Panc1 (cell line): Measurements from ENCODE around the gene NR2C1.

Experiments
- CTCF ChIP-seq: fragments of 450-650 bp; IDR thresholded peaks from 2 replicates; pipeline ENCODE4 v1.5.1; 2017; ENCODE audit warnings: mild to moderate bottlenecking
- POLR2AphosphoS5 ChIP-seq: IDR thresholded peaks from 2 replicates; pipeline ENCODE4 v1.6.1; 2012; ENCODE audit warnings: mild to moderate bottlenecking, low read depth, low read length, moderate library complexity
- REST ChIP-seq, 2 experiments: IDR thresholded peaks; 2 replicates each; pipeline ENCODE4 v1.6.1; 2011 to 2012; ENCODE audit warnings: low read depth in 2 of 2, control low read depth in 1 of 2, low read length in 1 of 2, mild to moderate bottlenecking in 1 of 2, moderate library complexity in 1 of 2; ENCODE audit not compliant: insufficient read depth in 1 of 2

DNA sequence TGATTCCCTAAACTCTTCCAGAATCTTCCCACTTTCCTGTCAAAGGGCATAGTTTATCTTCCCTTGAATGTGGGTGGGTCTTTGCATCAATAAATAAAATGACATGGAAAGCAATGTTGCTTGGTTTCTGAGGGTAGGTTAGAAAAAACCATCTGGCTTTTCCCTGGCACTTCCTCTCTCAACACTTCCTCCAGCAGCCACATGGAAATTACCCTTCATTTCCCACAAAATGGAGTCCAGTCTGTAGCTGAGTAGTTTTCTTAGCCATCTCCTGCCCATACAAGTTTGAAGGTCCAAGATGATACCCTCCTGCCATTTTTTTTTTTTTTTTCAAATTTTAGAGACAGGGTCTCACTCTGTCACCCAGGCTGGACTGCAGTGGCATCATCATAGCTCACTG, 58.9 kb downstream of the NR2C1 start:
- no peak for TF ChIP-seq POLR2AphosphoS5
- TF ChIP-seq CTCF: no peak
- TF ChIP-seq REST (IDR thresholded peaks at IDR 0.05; ENCODE audit: insufficient read depth in 1 of 2, low read depth in 2 of 2, low read length in 1 of 2): no peak
